GM18505 (cell line): ENCODE results near the gene SERF1B.
"Not testable (repeated sequence)": the region's sequence is repeated elsewhere in the genome, so short reads cannot be mapped to it uniquely, and the experiment has no call there.

Experiments
- ATAC-seq: cut with Tn5 transposase; IDR thresholded peaks from one replicate; pipeline ENCODE4 v1.9.1; 2021; ENCODE audit not compliant: unreplicated experiment

The SERF1B gene

GRCh38 chr5:70025106-70025844 is at the start of gene SERF1B:
TSS of gene SERF1B (plus strand) at chr5:70025251. CDS start at chr5:70025452, 201 bp downstream.
- ATAC-seq: peak; percentile 89

GRCh38 chr5:69991713-69992112 is 33.3 kb upstream of the SERF1B start:
- ATAC-seq: not testable (repeated sequence)

- not testable (repeated sequence) for ATAC-seq
Observed at GRCh38 chr5:69995535-69995934, 29.5 kb upstream of the SERF1B start.

GRCh38 chr5:70020660-70021059 is 4.4 kb upstream of the SERF1B start:
- not testable (repeated sequence) for ATAC-seq

GRCh38 chr5:70025845-70026145 is 744 bp downstream of the SERF1B start:
- not testable (repeated sequence) for ATAC-seq

- not testable (repeated sequence) for ATAC-seq
Observed at GRCh38 chr5:70031204-70031603, 6.2 kb downstream of the SERF1B start.

GRCh38 chr5:70041411-70041810 is 16.4 kb downstream of the SERF1B start:
- not testable (repeated sequence) for ATAC-seq

GRCh38 chr5:70049790-70050142 is 24.7 kb downstream of the SERF1B start:
- peak; percentile 25 for ATAC-seq

GRCh38 chr5:70056289-70056942 is 31.4 kb downstream of the SERF1B start:
- ATAC-seq: not testable (repeated sequence)

GRCh38 chr5:70057140-70057539 is 32.1 kb downstream of the SERF1B start:
- not testable (repeated sequence) for ATAC-seq

- not testable (repeated sequence) for ATAC-seq
Observed at GRCh38 chr5:70077632-70078031, 52.6 kb downstream of the SERF1B start.

GRCh38 chr5:70088907-70089464 is 63.9 kb downstream of the SERF1B start:
- ATAC-seq: not testable (repeated sequence)

- not testable (repeated sequence) for ATAC-seq
Observed at GRCh38 chr5:70091776-70092175, 66.7 kb downstream of the SERF1B start.
